Measurements from ENCODE around the gene NIPAL3.

- TF ChIP-seq POLR2A (IDR thresholded peaks at IDR 0.05; ENCODE audit: low read length) (no peak), GATA1 (IDR thresholded peaks at IDR 0.05; ENCODE audit: low read depth, low read length) (no peak)
These were observed 34.7 kb downstream of the NIPAL3 start for GRCh38 chr1:24450316-24450715.
